ENCODE results near the gene MYOM3.

Gene MYOM3

GRCh38 chr1:24111996-24112779 lies at the start of gene MYOM3:
TSS of gene MYOM3 (minus strand) at chr1:24112135. CDS start at chr1:24108636, 3,499 bp downstream.
- DNase-seq (ENCODE audit: low spot score) = peak; percentile 83
- in situ Hi-C loops (cut with MboI; ENCODE audit: low pct_unique_long_range_greater_than_20kb, low sequenced_read_pairs, unreplicated experiment) = no loop called here
- peak; percentile 71 for TF ChIP-seq CTCF (IDR thresholded peaks at IDR 0.05; ENCODE audit: extremely low read depth, insufficient read depth, missing control alignments)

- in situ Hi-C loops (cut with MboI; ENCODE audit: low pct_unique_long_range_greater_than_20kb, low sequenced_read_pairs, unreplicated experiment) = no loop called here
- TF ChIP-seq CTCF (IDR thresholded peaks at IDR 0.05; ENCODE audit: extremely low read depth, insufficient read depth, missing control alignments) = no peak
- no peak for DNase-seq (ENCODE audit: low spot score)
These were observed 49.3 kb upstream of the MYOM3 start for GRCh38 chr1:24161270-24161669.

GRCh38 chr1:24159366-24159765 lies 47.4 kb upstream of the MYOM3 start:
- in situ Hi-C loops (cut with MboI; ENCODE audit: low pct_unique_long_range_greater_than_20kb, low sequenced_read_pairs, unreplicated experiment) = no loop called here
- no peak for TF ChIP-seq CTCF (IDR thresholded peaks at IDR 0.05; ENCODE audit: extremely low read depth, insufficient read depth, missing control alignments)

GRCh38 chr1:24157918-24158481 lies 46.1 kb upstream of the MYOM3 start:
- DNase-seq (ENCODE audit: low spot score) = no peak
- in situ Hi-C loops (cut with MboI; ENCODE audit: low pct_unique_long_range_greater_than_20kb, low sequenced_read_pairs, unreplicated experiment) = no loop called here
- no peak for TF ChIP-seq CTCF (IDR thresholded peaks at IDR 0.05; ENCODE audit: extremely low read depth, insufficient read depth, missing control alignments)

More at GRCh38 chr1:24159366-24159765, 47.4 kb upstream of the MYOM3 start:
- no peak for DNase-seq (ENCODE audit: low spot score)

GRCh38 chr1:24156542-24157260 lies 44.8 kb upstream of the MYOM3 start:
- DNase-seq (ENCODE audit: low spot score) = no peak
- in situ Hi-C loops (cut with MboI; ENCODE audit: low pct_unique_long_range_greater_than_20kb, low sequenced_read_pairs, unreplicated experiment) = no loop called here
- TF ChIP-seq CTCF (IDR thresholded peaks at IDR 0.05; ENCODE audit: extremely low read depth, insufficient read depth, missing control alignments) = no peak

- DNase-seq (ENCODE audit: low spot score) = peak; percentile 59
- peak; percentile 23 for TF ChIP-seq CTCF (IDR thresholded peaks at IDR 0.05; ENCODE audit: extremely low read depth, insufficient read depth, missing control alignments)
- in situ Hi-C loops (cut with MboI; ENCODE audit: low pct_unique_long_range_greater_than_20kb, low sequenced_read_pairs, unreplicated experiment) = no loop called here
These were observed 43.3 kb upstream of the MYOM3 start for GRCh38 chr1:24155011-24155782.

All from GM13977 (cell line).